IMR-90 (cell line): Measurements from ENCODE around the gene CREB1.

Source experiments
- BHLHE40 ChIP-seq: fragments of 150-350 bp; IDR thresholded peaks from 2 replicates; pipeline ENCODE4 v1.6.1; 2016; ENCODE audit warnings: mild to moderate bottlenecking, low read depth, low read length
- CEBPB ChIP-seq: IDR thresholded peaks from 2 replicates; pipeline ENCODE4 v1.6.1; 2012; ENCODE audit warnings: low read depth, low read length, improper control_type of control experiment
- CHD1 ChIP-seq: IDR thresholded peaks from 2 replicates; pipeline ENCODE4 v1.6.1; 2012; ENCODE audit warnings: low read depth, low read length, improper control_type of control experiment
- CTCF ChIP-seq: conservative IDR thresholded peaks from 2 replicates; pipeline ENCODE4 v1.5.1; 2012; ENCODE audit warnings: mild to moderate bottlenecking, low read depth, low read length, improper control_type of control experiment
- ELK1 ChIP-seq: fragments of 150-350 bp; IDR thresholded peaks from 2 replicates; pipeline ENCODE4 v1.6.1; 2016; ENCODE audit warnings: low read depth, mild to moderate bottlenecking, low read length, moderate library complexity, borderline replicate concordance
- FOS ChIP-seq: fragments of 150-350 bp; IDR thresholded peaks from 2 replicates; pipeline ENCODE4 v1.6.1; 2016; ENCODE audit warnings: low read depth, low read length
- MAFK ChIP-seq: IDR thresholded peaks from 2 replicates; pipeline ENCODE4 v1.6.1; 2012; ENCODE audit warnings: low read depth, low read length, improper control_type of control experiment
- MXI1 ChIP-seq: IDR thresholded peaks from 2 replicates; pipeline ENCODE4 v1.6.1; 2012; ENCODE audit warnings: low read depth, mild to moderate bottlenecking, low read length, moderate library complexity, borderline replicate concordance
- NFE2L2 ChIP-seq: fragments of 150-350 bp; IDR thresholded peaks from 2 replicates; pipeline ENCODE4 v1.6.1; 2016; ENCODE audit warnings: low read depth, mild to moderate bottlenecking, low read length
- POLR2A ChIP-seq: IDR thresholded peaks from 2 replicates; pipeline ENCODE4 v1.6.1; 2012; ENCODE audit warnings: mild to moderate bottlenecking, low read depth, low read length
- RAD21 ChIP-seq: IDR thresholded peaks from 2 replicates; pipeline ENCODE4 v1.6.1; 2012; ENCODE audit warnings: low read length, improper control_type of control experiment
- RFX5 ChIP-seq: IDR thresholded peaks from 2 replicates; pipeline ENCODE4 v1.8.0; 2012; ENCODE audit warnings: low read depth, mild to moderate bottlenecking, low read length, moderate library complexity
- SMC3 ChIP-seq: fragments of 150-350 bp; IDR thresholded peaks from 2 replicates; pipeline ENCODE4 v1.6.1; 2016; ENCODE audit warnings: low read depth, mild to moderate bottlenecking, antibody characterized with exemption, low read length, moderate library complexity
- USF2 ChIP-seq: fragments of 150-350 bp; IDR thresholded peaks from 2 replicates; pipeline ENCODE4 v1.6.1; 2017; ENCODE audit warnings: mild to moderate bottlenecking, antibody characterized with exemption, low read length, low read depth

- TF ChIP-seq CTCF (0 out of 2 replicates have a peak, but pooled peaks have one; percentile 5), RFX5 (no peak), POLR2A (no peak), ELK1 (no peak), USF2 (no peak), SMC3 (no peak), RAD21 (peak; percentile 24; the same call in 1 of the 2 replicates), MXI1 (peak; percentile 10; the same call in 1 of the 2 replicates), CHD1 (peak; percentile 58; the same call in 1 of the 2 replicates), FOS (peak; percentile 92), CEBPB (peak; percentile 48; the same call in 1 of the 2 replicates), MAFK (peak; percentile 73), BHLHE40 (peak; percentile 70), NFE2L2 (0 out of 2 replicates have a peak, but pooled peaks have one; percentile 48)
Measured at GRCh38 chr2:207617011-207617671, 87.4 kb downstream of the CREB1 start.
